ENCODE results near the gene SPECC1. TPM values are rescaled to one million over a fixed set of nuclear protein-coding genes. Genes with fewer than 3 reads are reported as not detected.
"Not testable (repeated sequence)": the region's sequence is repeated elsewhere in the genome, so short reads cannot be mapped to it uniquely, and the experiment has no call there.

The SPECC1 gene
- total RNA-seq, 1 donor from 2014 or later = 53.6 TPM

DNA sequence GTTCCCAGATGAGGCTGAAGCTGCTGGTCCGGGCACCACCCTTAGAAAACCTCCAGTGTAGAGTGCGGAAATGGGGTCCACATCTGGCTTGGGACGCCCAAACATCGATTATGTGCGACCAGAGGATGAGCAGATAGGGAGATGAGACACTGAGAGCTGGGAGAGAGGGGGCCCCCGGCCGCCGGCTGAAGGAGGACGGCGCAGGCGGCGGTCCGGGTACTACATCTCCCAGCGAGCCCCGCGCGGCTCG is 182 bp upstream of the SPECC1 start:
- peak; percentile 95 for ATAC-seq
- no peak for DNase-seq (ENCODE audit: low spot score)
- intact Hi-C loops (cut with DNase I) = loop anchor here (10.0 kb wide), 1 partner anchor 96 kb away; no protein-coding TSS in a partner anchor

GRCh38 chr17:20010099-20010863 is 1.1 kb downstream of the SPECC1 start:
- ATAC-seq = peak; percentile 79
- intact Hi-C loops (cut with DNase I) = no loop called here
- DNase-seq (ENCODE audit: low spot score) = no peak

GRCh38 chr17:20010936-20011335 is 1.8 kb downstream of the SPECC1 start:
- ATAC-seq = no peak
- intact Hi-C loops (cut with DNase I) = no loop called here
- no peak for DNase-seq (ENCODE audit: low spot score)

DNA sequence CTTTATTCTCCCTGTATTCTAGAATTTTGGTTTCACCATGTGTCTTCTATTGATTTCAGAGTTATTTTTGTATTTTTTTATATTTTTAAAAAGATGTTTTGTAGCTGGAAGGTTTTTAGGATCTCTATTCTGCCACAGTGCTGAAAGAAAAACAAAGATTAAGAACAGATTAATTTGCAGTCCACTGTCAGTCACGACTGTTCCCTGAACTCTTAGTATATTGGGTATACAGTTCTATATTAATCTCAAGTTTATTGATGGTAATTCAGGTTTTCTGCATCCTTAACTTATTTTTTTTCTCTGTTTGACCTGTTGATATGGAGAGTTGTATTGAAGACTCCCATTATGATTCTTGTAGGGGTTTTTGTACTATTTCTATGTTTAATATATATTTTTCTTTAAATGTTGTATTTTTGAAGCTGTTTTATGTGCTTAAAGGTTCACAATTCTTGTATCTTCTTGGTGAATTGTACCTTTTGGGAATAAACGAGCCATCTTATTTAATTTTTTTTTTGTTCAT is 2.9 kb downstream of the SPECC1 start:
- DNase-seq (ENCODE audit: low spot score) = no peak
- no peak for ATAC-seq
- intact Hi-C loops (cut with DNase I) = no loop called here

DNA sequence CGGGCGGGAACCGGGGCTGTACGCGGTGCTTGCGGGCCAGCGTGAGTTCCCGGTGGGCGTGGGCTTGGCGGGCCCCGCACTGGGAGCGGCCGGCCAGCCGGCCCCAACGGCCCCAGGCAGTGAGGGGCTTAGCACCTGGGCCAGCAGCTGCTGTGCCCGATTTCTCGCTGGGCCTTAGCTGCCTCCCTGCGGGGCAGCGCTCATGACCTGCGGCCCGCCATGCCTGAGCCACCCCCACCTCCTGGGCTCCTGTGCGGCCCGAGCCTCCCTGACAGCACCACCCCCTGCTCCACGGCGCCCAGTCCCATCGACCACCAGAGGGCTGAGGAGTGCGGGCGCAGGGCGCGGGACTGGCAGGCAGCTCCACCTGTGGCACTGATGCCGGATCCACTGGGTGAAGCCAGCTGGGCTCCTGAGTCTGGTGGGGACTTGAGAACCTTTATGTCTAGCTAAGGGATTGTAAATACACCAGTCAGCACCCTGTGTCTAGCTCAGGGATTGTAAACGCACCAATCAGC is 7.4 kb downstream of the SPECC1 start:
- DNase-seq (ENCODE audit: low spot score); intact Hi-C loops (cut with DNase I); ATAC-seq: not testable (repeated sequence)

GRCh38 chr17:20022701-20023100 is 13.5 kb downstream of the SPECC1 start:
- no peak for ATAC-seq
- intact Hi-C loops (cut with DNase I) = no loop called here

DNA sequence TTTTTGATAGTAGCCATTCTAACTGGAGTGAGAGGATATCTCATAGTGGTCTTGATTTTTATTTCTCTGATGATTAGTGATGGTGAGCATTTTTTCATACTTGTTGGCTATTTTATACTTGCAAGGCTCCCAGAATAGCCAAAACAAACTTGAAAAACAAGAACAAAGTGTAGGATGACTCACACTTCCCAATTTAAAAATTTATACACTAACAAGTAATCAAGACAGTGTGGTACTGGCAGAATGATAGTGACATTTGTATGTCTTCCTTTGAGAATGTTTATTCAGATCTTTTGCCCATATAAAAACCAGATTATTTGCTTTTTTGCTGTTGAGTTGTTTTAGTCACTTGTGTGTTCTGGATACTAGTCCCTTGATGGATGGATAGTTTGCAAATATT is 17.8 kb downstream of the SPECC1 start:
- ATAC-seq (no peak), DNase-seq (ENCODE audit: low spot score) (no peak)
- intact Hi-C loops (cut with DNase I) = no loop called here

More at GRCh38 chr17:20022701-20023100, 13.5 kb downstream of the SPECC1 start:
- DNase-seq (ENCODE audit: low spot score) = no peak

GRCh38 chr17:20028443-20028842 is 19.3 kb downstream of the SPECC1 start:
- intact Hi-C loops (cut with DNase I) = no loop called here
- DNase-seq (ENCODE audit: low spot score) (no peak), ATAC-seq (no peak)

DNA sequence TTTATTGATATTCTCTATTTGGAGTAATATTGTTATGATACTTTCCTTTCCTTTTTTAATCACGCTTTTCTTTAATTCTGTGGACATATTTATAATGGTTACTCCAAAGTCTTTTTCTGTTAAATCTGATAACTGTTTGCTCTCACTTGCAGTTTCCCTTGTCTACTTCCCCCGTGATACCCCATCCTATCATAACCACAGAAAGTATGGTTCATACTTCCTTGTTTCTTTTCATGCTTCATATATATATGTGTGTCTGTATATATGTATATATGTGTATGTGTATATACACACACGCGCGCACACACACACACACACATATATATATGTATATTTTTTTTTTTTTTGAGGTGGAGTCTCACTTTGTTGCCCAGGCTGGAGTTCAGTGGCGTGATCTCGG is 23.5 kb downstream of the SPECC1 start:
- DNase-seq (ENCODE audit: low spot score) (no peak), ATAC-seq (no peak)
- intact Hi-C loops (cut with DNase I) = no loop called here

- intact Hi-C loops (cut with DNase I) = no loop called here
- ATAC-seq (no peak), DNase-seq (ENCODE audit: low spot score) (no peak)
These were observed 24.3 kb downstream of the SPECC1 start for GRCh38 chr17:20033415-20033814.

DNA sequence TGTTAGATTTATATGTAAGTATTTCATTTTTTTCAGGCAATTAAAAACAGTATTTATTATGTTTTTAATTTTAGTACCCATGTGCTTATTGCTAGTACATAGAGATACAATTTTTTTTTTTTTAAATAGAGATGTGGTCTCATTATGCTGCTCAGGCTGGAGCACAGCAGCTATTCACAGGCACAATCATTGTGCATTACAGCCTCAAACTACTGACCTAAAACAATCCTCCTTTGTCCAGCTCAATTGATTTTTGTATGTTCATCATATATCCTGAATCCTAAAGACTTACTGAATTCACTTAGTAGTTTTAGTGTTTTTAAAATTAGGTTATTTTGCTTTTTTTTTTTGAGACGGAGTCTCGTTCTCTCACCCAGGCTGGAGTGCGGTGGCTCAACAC is 26.3 kb downstream of the SPECC1 start:
- intact Hi-C loops (cut with DNase I) = no loop called here
- no peak for ATAC-seq
- DNase-seq (ENCODE audit: low spot score) = no peak

DNA sequence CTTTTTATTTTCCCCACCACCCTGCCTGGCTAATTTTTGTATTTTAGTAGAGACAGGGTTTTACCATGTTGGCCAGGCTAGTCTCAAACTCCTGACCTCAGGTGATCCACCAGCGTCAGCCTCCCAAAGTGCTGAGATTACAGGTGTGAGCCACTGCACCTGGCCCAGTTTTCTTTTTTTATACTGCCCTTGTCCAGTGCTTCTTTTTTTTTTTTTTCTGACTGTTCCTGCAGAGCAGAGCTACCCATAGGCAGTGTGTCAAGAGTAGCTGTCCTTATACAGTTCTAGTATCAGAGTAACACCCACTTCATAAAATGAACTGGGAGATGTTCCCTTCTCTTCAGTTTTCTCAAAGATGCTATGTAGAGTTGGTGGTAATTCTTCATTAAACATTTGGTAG is 28.1 kb downstream of the SPECC1 start:
- DNase-seq (ENCODE audit: low spot score); ATAC-seq; intact Hi-C loops (cut with DNase I): not testable (repeated sequence)

GRCh38 chr17:20039037-20039436 is 29.9 kb downstream of the SPECC1 start:
- ATAC-seq = no peak
- DNase-seq (ENCODE audit: low spot score) = no peak
- intact Hi-C loops (cut with DNase I) = no loop called here

GRCh38 chr17:20040216-20040615 is 31.1 kb downstream of the SPECC1 start:
- no peak for ATAC-seq
- intact Hi-C loops (cut with DNase I) = no loop called here
- DNase-seq (ENCODE audit: low spot score) = no peak

- DNase-seq (ENCODE audit: low spot score) (no peak), ATAC-seq (no peak)
- intact Hi-C loops (cut with DNase I) = no loop called here
These were observed 33.9 kb downstream of the SPECC1 start for GRCh38 chr17:20043021-20043420.

GRCh38 chr17:20045476-20045875 is 36.3 kb downstream of the SPECC1 start:
- DNase-seq (ENCODE audit: low spot score) (no peak), ATAC-seq (no peak)
- intact Hi-C loops (cut with DNase I) = no loop called here

- DNase-seq (ENCODE audit: low spot score) (no peak), ATAC-seq (no peak)
- intact Hi-C loops (cut with DNase I) = no loop called here
These were observed 37.5 kb downstream of the SPECC1 start for GRCh38 chr17:20046629-20047028.

DNA sequence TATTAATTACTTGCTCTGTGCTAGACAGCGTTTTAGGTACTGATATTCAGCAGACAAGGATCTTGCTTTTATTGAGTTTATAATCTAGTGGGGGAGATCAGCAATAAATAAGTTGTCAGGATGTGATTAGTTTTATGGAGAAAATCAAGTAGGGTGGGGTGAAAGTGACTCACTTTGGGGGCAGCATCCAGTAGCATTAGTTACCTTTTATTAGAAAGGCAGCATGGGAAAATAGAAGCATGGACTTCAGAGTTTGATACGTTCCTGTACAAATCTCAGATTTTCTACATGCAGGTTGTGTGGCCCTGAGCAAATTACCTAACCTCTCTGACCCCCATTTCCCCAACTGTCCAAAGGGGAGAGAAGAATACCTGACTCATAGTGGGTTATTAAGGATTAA is 42.5 kb downstream of the SPECC1 start:
- DNase-seq (ENCODE audit: low spot score) (no peak), ATAC-seq (no peak)
- intact Hi-C loops (cut with DNase I) = no loop called here

DNA sequence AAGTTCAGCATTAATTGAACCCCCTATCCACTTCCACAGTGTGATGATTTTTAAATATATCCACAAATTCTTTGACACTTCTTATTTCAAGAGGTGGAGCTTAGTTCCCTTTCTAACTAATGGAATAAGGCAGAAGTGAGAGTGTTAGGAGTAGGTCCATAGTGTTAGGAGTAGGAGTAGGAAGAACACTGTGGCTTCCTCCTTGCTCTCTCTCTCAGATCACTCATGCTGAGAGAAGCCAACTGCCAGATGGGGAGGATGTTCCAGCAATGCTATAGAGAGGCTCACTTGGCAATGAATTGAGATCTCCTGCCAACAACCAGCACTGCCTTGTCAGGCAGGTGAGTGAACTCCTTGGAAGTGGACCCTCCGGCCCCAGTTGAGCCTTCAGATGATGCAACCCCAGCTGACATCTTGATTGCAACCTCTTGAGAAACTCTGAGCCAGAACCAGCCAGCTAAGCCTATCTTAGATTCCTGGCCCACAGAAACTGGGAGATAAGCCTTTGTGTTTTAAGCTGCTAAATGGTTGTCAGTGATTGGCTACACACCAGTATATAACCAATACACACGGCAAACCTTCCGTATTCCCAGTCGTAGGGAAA is 44.3 kb downstream of the SPECC1 start:
- DNase-seq (ENCODE audit: low spot score) (no peak), ATAC-seq (no peak)
- intact Hi-C loops (cut with DNase I) = no loop called here

GRCh38 chr17:20059728-20060188 is 50.6 kb downstream of the SPECC1 start:
- ATAC-seq = no peak
- no peak for DNase-seq (ENCODE audit: low spot score)
- intact Hi-C loops (cut with DNase I) = no loop called here

All from sciatic nerve (tissue), 2 donors.